ENCODE results near the gene SSR1.
"Not testable (repeated sequence)": the region's sequence is repeated elsewhere in the genome, so short reads cannot be mapped to it uniquely, and the experiment has no call there.

SSR1 gene

GRCh38 chr6:7282097-7282906 lies 30.7 kb downstream of the SSR1 start:
- no peak for DNase-seq (ENCODE audit: low spot score)

GRCh38 chr6:7276199-7276524 lies 36.8 kb downstream of the SSR1 start:
- DNase-seq (ENCODE audit: low spot score), result no peak

DNA sequence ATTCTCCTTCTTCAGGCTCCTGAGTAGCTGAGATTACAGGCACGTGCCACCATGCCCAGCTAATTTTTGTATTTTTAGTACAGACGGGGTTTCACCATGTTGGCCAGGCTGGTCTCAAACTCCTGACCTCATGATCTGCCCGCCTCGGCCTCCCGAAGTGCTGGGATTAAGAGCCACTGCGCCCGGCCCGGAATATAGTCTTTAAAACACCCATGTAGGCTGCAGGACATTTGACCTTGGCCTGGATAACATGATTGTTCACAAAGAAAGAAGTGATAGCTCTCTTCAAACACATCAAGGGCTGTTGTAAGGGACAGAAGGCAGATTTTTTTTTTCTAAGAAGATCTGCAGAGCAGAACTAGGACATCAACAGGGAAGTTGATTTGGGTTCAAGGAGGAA lies 38.5 kb downstream of the SSR1 start:
- DNase-seq (ENCODE audit: low spot score), result not testable (repeated sequence)

GRCh38 chr6:7273709-7274108 lies 39.3 kb downstream of the SSR1 start:
- DNase-seq (ENCODE audit: low spot score), result no peak

DNA sequence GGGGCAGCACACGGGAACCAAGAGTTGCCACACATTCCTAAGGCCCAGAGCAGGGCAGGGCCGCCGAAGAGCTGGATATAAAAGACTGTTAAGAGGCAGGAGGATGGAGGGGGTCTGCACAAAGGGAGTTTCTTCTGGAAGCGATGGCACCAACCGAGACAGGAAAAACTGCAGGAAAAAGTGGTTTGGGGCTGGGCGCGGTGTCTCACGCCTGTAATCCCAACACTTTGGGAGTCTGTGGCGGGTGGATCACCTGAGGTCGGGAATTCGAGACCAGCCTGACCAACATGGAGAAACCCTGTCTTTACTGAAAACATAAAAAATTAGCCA lies 41.8 kb downstream of the SSR1 start:
- DNase-seq (ENCODE audit: low spot score), result no peak

DNA sequence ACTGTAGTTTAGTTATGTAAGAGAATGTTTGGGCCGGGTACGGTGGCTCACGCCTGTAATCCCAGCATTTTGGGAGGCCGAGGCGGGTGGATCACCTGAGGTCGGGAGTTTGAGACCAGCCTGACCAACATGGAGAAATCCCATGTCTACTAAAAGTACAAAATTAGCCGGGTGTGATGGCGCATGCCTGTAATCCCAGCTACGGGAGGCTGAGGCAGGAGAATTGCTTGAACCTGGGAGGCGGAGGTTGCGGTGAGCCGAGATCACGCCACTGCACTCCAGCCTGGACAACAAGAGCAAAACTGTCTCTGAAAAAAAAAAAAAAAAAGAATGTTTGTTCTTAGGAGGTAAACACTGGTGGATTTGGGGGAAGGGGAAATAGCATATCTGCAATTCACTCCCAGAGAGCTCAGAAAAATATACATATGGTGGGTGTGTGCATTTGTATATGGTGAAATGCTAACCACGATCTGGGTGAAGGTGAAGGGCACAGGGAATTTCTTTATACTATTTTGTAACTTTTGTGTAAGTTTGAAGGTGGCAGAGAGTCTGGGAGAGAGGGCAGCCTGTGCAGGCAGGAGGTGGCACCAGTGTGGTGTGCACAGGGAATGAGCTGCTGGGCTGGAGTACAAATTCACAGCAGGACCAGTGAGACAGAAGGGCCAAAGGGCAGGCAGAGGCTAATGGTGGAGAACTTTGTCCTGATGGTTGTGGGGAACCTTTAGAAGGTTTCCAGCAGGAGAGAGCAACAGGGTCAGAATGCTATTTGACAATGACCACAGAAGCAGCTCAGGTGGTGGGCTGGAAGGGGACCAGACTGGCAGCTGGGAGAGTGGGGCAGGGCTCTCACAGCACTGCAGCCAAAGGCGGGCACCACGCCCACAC lies 42.4 kb downstream of the SSR1 start:
- DNase-seq (ENCODE audit: low spot score), result no peak

DNA sequence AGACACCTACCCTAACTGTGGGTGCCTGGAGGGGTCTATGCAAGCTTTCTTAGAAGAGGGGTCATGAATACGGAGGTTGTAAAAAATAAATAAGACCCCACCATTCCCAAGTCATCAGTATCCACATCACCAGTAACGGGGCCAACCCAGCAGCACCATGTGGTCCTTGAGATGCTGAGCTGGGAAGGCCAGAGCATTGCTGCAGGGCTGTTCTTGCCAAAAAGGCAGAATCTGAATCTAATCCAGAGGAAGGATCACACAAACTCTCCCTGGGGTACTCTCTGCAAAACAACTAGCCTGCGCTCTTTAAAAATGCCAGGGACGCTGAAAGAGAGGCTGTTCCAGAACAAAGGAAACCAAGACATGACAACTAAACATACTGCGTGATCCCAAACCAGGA lies 43.2 kb downstream of the SSR1 start:
- DNase-seq (ENCODE audit: low spot score), result no peak

DNA sequence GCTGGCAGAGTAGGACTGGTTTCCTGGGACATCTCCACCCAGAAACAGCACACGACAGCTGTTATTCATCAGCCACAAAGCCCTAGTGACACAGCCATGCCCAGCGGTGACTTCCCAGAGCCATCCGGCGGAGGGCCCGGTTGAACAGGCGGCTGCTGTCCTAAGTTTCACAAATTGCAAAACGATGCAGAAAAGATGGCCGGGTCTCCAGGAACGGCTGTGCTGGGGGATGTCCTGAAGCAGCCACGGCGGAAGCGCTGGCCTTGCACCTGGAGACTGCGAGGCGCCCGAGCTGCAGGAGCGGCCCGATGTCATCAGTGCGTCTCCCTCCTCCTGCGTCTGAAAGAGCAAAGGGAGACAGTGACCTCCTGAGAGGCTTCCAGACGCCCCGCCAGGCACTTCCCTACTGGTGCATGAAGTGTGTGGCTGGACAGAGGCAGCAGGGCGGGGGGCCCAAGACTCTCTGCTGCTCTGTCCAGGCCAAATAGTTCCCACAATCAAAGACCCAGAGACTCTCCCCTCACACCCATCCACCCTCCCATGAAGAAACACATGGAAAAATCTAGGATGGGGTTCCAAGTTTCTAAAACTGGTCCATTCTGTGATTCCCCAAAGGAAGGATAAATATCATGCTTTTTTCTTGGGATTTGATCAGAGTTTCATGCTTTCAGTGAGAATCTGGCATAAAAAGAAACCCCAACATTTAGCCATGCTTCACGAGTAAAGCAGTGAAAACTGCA lies 44.0 kb downstream of the SSR1 start:
- no peak for DNase-seq (ENCODE audit: low spot score)

DNA sequence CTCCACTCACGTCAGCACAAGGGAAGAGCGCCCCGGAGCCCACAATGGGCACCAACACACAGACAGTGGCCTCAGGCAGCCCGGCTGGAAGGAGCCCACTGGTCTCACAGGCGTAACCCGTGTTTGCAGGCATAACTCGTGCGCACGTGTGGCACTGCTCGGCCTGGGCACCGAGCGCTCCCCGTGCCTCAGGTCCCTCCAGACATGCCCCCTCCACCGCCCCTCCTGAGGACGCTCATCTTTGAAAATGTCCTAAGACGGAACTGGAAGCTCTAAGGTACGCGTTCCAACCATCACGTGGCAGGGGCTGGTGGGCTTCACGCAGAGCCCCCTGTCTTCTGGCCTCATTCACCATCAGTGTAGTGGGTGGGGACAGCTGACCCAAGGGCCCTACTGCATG lies 44.6 kb downstream of the SSR1 start:
- DNase-seq (ENCODE audit: low spot score), result no peak

DNA sequence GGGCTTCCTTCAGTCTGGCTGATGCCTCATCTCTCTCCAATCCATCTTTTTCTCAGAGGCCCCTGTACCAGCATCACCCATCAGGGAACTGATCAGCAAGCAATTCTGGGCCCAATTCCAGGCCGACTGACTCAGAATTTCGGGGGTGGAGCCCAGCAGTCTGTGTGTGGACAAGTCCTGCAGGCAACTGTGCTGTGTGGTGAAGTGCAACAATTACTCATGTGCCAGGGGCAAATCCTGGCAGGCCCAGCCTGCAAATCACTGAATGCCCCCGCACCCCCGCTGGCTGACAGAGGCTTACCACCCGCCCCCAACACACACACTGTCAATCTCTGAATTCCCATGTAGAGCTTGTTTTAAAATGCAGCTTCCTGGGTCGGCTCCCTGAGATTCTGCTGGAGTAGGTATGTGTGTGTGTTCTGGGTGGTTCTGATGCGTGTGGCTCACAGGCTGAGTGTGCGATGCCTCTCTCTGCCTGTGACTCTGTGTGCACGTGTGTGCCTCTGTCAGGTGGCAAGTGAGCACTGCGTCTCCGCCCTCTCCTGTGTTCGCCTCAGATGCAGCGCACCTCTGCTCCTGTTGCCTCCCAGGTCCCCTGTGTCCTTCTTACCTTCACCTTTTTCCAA lies 45.4 kb downstream of the SSR1 start:
- DNase-seq (ENCODE audit: low spot score), result no peak

GRCh38 chr6:7267071-7267465 lies 45.9 kb downstream of the SSR1 start:
- DNase-seq (ENCODE audit: low spot score), result no peak

DNA sequence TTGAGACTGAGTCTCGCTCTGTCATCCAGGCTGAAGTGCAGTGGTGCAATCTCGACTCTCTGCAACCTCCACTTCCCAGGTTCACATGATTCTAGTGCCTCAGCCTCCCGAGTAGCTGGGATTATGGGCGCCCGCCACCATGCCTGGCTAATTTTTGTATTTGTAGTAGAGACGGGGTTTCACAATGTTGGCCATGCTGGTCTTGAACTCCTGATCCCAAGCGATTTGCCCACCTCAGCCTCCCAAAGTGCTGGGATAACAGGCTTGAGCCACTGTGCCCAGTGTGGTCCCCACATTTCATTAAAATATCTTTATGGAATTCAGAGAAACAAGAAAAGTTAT lies 47.6 kb downstream of the SSR1 start:
- DNase-seq (ENCODE audit: low spot score), result not testable (repeated sequence)

GRCh38 chr6:7264686-7265384 lies 48.2 kb downstream of the SSR1 start:
- DNase-seq (ENCODE audit: low spot score), result no peak

DNA sequence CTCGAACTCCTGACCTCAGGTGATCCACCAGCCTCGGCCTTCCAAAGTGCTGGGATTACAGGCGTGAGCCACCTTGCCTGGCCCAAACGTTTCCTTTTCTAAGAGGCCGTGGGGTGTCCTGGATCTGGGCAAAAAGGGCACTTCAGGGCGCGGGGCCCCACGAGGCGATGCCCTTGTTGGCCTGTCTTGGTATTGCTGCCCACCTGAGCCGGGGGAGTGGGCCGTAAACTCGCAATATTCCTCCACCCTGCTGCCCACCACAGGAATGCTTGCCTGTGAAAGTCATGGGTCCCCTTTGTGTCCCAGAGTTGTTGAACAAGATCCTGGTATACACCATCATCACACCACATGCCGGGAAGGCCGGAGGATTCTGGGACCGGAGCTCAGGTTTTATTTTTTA lies 49.0 kb downstream of the SSR1 start:
- no peak for DNase-seq (ENCODE audit: low spot score)

DNA sequence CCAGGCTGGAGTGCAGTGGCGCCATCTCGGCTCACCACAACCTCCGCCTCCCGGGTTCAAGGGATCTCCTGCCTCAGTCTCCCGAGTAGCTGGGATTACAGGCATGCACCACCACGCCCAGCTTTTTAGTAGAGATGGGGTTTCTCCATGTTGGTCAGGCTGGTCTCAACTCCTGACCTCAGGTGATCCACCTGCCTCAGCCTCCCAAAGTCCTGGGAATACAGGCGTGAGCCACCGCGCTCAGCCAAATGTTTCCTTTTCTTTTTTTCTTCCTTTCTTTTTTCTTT lies 49.5 kb downstream of the SSR1 start:
- not testable (repeated sequence) for DNase-seq (ENCODE audit: low spot score)

DNA sequence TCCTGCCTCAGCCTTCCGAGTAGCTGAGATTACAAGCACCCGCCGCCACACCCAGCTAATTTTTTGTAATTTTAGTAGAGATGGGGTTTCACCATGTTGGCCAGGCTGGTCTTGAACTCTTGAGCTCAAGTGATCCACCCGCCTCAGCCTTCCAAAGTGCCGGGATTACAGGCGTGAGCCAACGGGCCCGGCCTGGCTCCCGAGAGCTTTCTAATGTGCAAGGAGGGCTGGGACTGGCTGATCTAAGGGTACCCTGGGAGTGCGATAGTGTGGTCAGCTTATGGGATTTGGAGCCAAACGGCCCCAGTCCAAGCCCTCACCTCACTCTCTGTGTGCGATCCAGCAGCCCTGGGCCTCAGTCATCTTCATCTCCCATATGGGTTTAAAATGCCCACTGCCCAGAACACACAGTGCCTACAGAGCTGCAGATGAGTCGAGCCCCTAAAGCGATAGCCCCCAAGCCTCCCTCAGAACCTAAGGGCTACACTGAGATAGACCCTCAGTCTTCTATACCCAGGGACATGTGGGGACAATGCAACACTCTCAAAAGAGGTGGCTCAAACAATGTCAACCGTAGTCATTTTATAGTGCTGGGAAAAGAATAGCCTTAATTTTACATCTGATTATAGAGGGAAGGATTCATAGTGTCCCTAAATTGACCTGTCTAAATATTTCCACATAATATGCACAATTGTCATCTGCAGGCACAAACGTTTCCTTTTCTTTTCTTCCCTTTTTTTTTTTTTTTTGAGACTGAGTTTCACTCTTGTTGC lies 50.1 kb downstream of the SSR1 start:
- no peak for DNase-seq (ENCODE audit: low spot score)

- no peak for DNase-seq (ENCODE audit: low spot score)
Measured at GRCh38 chr6:7261852-7262461, 51.0 kb downstream of the SSR1 start.

DNA sequence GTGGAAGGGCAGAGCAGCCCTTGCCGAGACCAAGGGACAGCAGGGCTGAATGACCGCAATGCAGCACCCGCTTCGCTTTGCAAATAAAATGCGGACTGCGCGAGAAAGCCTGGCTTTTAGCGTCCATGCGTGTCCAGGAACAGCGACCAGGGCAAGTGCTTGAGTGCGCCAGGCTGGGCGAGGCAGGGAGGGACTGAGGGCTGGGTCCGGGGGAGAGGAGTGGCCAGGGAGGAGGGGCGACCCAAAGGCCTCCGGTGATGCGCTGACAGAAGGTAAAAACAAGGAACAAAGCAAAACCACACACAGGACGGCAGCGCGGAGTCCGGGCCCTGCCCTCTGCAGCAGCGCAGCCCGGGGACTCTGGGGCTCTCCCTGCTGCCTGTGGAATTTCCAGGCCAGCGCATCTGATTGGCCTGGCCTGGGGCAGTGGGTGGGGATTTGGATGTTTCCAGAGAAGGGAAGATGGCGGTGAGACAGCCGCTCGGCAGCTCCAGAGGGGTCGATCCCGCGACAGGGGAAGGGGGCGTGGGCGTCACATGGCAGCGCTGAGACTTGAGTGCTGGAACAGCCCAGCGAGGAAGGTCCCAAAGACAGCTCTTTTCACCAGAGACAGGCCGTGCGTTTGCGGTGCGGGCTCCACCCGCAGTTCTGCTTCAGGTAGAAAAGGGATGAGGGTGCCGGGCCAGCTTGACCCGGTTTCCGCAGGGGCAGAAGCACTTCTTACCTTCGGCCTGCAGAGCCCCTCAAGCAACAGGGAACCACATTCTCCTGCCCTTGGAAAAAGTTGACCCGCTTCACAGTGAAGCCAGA lies 51.8 kb downstream of the SSR1 start:
- peak; percentile 12 for DNase-seq (ENCODE audit: low spot score)

DNA sequence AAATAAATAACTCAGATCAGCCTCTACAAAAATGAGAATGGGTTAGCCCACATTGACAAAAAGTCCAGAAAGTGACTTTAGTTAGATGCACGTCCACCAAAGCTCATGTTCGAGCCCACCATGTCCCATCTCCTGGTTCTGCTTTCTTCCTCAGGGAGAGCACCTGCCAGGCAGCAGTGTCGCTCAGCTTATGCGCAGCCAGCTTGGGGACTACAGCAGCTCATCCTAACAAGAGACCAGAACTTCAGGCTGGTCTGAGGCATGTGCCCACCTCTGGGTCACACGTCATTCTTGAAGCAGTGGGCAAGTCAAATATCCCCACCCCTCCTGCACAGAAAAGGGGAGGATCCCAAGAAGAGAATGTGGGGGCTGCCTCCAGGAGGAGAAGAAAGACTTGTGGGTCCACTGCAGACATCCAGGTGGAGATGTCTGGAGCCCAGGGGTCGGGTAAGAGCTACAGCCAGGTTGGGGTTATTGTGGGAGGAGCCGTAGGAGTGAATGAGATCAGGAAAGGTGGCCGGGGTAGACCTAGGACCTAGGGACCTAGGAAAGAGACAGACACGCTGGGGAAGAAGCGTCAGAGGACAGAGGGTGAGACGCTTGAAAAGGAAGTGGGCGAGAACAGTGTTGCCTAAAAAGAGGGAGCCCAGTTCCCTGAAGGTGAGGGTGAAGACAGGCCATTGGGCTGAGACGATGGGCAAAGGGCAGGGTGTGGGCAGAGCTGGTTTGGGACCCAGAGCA lies 52.5 kb downstream of the SSR1 start:
- DNase-seq (ENCODE audit: low spot score), result no peak

Data from CD4-positive, alpha-beta T cell treated with Interleukin-2 at 100 ng/mL for 4 hours (primary cell).